HG02623 (cell line): Measurements from ENCODE around the gene PM20D2.
A peak's percentile ranks its signal among the peaks of the same experiment; 100 is the strongest.

ENCODE experiments used
- ATAC-seq: cut with Tn5 transposase; IDR thresholded peaks from one replicate; pipeline ENCODE4 v1.9.1; 2021; ENCODE audit warnings: moderate library complexity; ENCODE audit not compliant: unreplicated experiment

PM20D2 gene

DNA sequence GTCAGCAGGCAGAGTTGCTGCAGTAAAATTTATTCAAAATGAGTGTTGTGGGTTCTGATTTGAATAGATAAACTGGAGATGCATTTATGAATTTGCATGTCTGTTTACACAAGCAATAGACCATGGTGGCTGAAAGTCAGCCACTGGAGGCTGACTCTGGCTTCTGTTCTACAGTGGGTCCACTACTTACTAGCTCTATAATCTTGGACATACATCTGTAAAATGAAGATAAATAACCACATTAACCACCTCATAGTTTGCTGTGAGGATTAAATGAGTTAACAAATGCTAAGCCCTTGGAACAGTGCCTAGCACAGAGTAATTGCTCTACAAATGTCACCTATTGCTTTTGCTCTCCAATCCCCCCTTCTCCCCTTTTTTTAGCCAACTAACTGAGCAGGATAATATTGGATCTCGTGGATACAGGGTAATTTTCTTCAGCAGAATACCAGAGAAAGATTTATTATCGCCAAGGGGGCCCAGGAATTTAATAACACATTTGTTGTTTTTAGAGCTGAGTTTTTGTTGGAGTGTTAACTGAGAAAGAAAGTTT, 1.4 kb upstream of the PM20D2 start:
- ATAC-seq, result peak; percentile 51

- ATAC-seq, result peak; percentile 60
Observed at GRCh38 chr6:89145091-89145955, 532 bp upstream of the PM20D2 start.

- ATAC-seq, result peak; percentile 1
Observed at GRCh38 chr6:89146718-89147700, 1.2 kb downstream of the PM20D2 start.

DNA sequence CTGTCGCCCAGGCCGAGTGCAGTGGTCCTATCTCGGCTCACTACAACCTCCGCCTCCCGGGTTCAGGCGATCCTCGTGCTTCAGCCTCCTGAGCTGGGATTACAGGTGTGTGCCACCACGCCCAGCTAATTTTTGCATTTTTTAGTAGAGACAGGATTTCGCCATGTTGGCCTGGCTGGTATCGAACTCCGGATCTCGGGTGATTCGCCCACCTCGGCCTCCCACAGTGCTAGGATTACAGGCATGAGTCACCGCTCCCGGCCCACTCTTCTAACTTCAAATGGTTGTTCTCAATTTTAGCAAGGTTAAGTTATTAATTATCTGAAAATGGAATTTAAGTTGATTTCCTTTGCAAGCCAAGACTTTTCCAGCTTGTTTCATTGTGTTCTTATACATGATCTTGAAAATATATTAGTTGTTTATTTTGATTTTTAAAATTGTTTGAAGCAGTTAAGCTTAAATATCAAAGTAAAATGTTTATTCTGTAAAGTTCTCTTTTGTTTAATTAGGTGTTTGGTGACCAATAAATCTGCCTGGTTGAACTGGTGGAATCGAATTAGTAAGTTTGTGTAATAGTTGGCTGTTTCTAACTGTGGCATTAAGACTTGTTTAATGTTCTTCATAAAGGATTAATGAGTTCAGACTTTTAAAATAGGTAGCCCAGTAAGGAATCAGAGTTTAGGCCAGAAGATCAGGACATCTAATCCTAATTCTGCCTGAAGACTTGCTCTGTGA, 2.3 kb downstream of the PM20D2 start:
- no peak for ATAC-seq

DNA sequence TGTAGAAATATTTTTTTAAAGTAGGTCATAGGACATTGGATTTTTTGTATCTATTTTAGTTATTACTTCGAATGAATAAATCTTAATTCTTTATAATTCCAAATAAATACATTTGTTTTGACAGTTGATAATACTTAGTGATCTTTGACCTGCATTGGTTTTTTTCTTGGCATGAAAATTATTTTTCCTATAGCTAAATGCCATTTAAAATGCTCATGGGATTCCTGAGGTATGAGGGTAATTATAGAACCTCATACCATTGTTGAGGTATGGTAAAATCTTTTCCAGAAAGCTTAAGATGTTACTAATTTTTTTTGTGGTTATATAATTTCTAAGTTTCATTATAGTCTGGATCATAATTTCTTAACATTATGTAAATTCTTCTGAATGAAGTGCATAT, 8.3 kb downstream of the PM20D2 start:
- ATAC-seq, result no peak

DNA sequence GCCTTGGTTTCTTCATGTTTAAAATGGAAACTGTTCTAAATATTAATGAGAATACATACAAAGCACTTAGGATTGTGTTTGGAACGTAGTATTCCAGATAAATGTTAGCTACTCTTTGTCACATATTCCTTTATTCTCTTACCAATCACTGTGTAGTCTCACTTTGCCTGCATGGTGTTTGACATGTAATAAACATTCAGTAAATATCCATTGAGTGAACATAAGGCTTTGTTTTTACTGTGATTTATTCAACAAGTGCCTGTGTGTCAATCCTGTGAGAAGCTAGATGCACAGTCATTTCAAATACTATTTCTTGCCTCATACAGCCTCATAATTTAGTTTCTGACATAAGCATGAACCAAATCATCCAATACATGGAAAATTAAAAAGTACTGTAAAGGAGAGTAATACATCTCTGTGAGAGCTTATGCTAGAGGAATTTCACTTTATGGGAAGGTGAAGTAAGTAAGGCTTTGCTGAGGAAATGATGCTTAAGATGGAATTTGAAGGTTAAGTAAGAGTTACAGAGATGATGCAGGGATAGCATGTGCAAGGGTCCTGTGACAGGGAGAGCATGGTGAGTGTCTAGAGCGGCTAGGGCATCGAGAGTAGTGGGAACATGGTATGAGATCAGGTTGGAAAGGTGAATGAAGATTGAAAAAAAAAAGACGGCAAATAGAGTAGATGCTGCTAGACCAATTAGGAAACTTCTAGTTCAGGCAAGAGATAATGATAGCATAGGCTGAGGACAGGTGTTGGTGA, 14.7 kb downstream of the PM20D2 start:
- no peak for ATAC-seq

DNA sequence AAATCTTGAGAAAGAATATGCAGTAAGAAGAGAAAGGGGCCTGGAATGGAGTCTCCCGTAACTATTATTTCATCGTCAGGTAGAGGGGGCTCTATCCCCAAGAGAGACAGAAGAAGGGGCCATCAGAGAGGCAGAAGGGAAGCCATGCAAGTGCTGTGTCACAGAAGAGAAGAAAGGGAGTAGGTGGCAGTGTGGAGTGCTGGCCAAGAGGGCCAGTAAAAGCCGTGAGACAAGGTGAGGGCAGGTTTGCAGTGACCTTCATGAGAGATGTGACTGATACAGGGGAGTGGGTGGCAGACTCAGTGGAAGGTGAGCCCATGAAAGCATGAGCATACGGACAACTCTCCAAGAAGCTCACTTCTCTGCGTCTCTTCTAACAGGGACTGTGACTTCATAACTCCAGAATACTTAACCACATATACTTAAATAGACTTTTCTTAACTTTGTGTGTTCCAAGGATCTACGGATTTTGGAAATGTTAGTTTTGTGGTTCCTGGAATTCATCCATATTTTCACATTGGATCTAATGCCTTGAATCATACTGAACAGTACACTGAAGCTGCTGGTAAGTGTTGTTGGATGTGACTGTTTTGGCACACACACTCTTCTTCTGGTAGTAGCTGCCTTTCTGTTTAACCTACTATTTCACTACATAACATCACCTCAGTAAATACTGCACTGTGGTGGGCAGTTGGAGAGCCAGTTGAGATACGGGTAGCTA, 15.6 kb downstream of the PM20D2 start:
- ATAC-seq, result no peak

GRCh38 chr6:89162047-89162371, 16.2 kb downstream of the PM20D2 start:
- ATAC-seq, result no peak

- no peak for ATAC-seq
Observed at GRCh38 chr6:89172131-89172530, 26.3 kb downstream of the PM20D2 start.

GRCh38 chr6:89173634-89174033, 27.8 kb downstream of the PM20D2 start:
- ATAC-seq, result no peak

- ATAC-seq, result no peak
Observed at GRCh38 chr6:89180112-89180511, 34.3 kb downstream of the PM20D2 start.

- ATAC-seq, result no peak
Observed at GRCh38 chr6:89180971-89181370, 35.1 kb downstream of the PM20D2 start.

DNA sequence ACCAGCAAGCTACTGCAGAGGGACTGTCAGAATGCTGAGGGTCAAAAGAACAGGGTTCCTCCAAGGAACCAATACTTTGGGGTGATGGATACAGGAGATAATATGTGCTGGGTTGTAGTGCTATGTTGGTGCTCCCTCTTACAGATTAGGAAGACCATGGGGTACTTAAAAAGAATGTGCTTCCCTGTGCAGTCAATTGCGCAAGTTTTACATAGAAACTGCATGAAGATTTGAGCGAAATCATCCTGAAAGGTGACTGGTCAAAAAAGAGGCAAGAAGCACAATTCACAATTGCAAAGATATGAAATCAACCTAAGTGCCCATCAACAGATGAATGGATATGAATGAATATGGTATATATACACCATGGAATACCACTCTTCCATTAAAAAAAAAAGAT, 37.4 kb downstream of the PM20D2 start:
- ATAC-seq, result no peak

DNA sequence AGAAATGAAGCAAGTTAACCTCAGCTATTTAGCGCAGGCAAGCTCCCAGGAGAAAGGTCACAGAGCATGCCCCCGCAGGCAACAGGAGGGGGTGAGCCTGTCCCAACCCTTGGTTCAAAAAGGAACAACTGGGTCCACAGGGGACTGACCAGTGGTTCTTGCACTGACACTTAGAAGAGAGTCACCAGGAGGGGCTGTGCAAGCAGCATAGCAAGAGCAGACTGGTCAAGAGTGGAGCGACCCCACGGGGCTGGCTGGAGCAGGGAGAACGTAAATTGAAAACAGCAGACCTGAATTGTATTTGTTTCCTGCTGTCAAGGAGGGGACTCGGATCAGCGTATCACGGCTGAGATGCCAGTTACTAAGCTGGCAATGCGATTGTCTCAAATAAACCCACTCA, 38.5 kb downstream of the PM20D2 start:
- ATAC-seq, result no peak

GRCh38 chr6:89186762-89187161, 40.9 kb downstream of the PM20D2 start:
- no peak for ATAC-seq

- no peak for ATAC-seq
Observed at GRCh38 chr6:89187504-89187903, 41.6 kb downstream of the PM20D2 start.

- no peak for ATAC-seq
Observed at GRCh38 chr6:89190741-89191140, 44.9 kb downstream of the PM20D2 start.

GRCh38 chr6:89194559-89194958, 48.7 kb downstream of the PM20D2 start:
- ATAC-seq, result no peak

GRCh38 chr6:89197141-89197540, 51.3 kb downstream of the PM20D2 start:
- ATAC-seq, result no peak

DNA sequence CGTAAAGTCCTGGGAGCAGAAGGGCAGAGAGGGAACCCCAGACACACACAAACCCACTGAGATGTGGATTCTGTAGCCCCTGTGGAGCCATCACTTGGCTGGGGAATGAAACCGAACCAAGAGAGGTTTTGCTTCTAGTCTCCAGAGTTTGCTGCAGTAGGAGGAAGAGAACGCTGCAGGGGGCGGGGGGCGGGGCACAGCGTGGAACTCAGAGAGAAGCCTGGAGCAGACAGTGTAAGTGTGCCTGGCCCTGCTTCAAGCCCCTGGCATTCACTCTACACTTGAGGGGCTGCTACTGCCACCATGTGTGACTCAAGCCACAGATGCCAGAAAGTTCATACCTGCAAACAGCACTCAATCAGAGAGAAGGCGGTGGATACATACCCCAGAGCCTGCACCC, 52.4 kb downstream of the PM20D2 start:
- no peak for ATAC-seq
